Measurements from ENCODE around the gene CHADL. TPM values are rescaled to one million over a fixed set of nuclear protein-coding genes. Genes with fewer than 3 reads are reported as not detected.

CHADL gene
- total RNA-seq (under 1 TPM; 0.83 to 0.85 TPM), polyA plus RNA-seq (1 to 10 TPM in 2 of 3 donors, under 1 TPM in 1; 0.49 to 1.7 (median 1.3) TPM), total RNA-seq (0 to 1.7 (median 1.2) reads per million in 6 experiments)

- DNase-seq (no peak), ATAC-seq (no peak)
- Mint-ChIP-seq H3K27ac (peak within 1 kb of the TSS in 5 of 10 donors; percentile 38 to 86 (median 53)), H3K4me3 (peak within 1 kb of the TSS in 1 of 10 donors; percentile 35), H3K36me3 (peaks cover 0 to 4% (median 0%) of the 10 kb centered on the region in 3 donors), H3K9me3 (no peaks in the 10 kb centered on the region), H3K4me1 (peaks cover 3 to 17% (median 5%) of the 10 kb centered on the region in 4 donors), H3K27me3 (no peaks in the 10 kb centered on the region)
- POLR2A ChIA-PET, result no interaction called here
These were observed at the start of gene CHADL for GRCh38 chr22:41240377-41241132. Gene CHADL (minus strand): TSS chr22:41240931. CDS start chr22:41240881, 50 bp downstream.

GRCh38 chr22:41289671-41290070 lies 48.9 kb upstream of the CHADL start:
- Mint-ChIP-seq H3K27ac (peak overlapping the region in 6 of 10 donors; percentile 6 to 72 (median 49)), H3K4me3 (peak overlapping the region in 2 of 10 donors; percentile 19 to 51), H3K27me3 (no peaks in the 10 kb centered on the region), H3K4me1 (peaks cover 3 to 24% (median 17%) of the 10 kb centered on the region in 4 donors), H3K9me3 (no peaks in the 10 kb centered on the region), H3K36me3 (peaks cover 0 to 2% (median 0%) of the 10 kb centered on the region in 3 donors)
- DNase-seq, result no peak
- POLR2A ChIA-PET, result interaction anchor here (0.5 to 1.5 kb wide), 3 partner anchors 8 to 400 kb away, joined by 3 to 4 read pairs (median 4); no protein-coding TSS in a partner anchor
- no peak for ATAC-seq

GRCh38 chr22:41288245-41288946 lies 47.7 kb upstream of the CHADL start:
- Mint-ChIP-seq H3K9me3 (no peaks in the 10 kb centered on the region), H3K27ac (peak overlapping the region; percentile 24 to 91 (median 78)), H3K27me3 (no peaks in the 10 kb centered on the region), H3K4me3 (peak overlapping the region in 9 of 10 donors; percentile 20 to 78 (median 49)), H3K36me3 (peaks cover 0 to 15% (median 2%) of the 10 kb centered on the region in 3 donors), H3K4me1 (peaks cover 5 to 31% (median 21%) of the 10 kb centered on the region in 4 donors)
- DNase-seq, result no peak
- POLR2A ChIA-PET, result interaction anchor here (0.5 to 4.8 kb wide), 6 partner anchors 9 to 560 kb away, joined by 3 to 112 read pairs (median 5); partner anchors contain the start of genes TEF and ZC3H7B
- no peak for ATAC-seq

- peaks cover 0 to 25% (median 2%) of the 10 kb centered on the region in 3 donors for H3K36me3 Mint-ChIP-seq
- H3K4me3 Mint-ChIP-seq, result peak overlapping the region; percentile 90 to 99 (median 96)
- peaks cover 9 to 38% (median 30%) of the 10 kb centered on the region in 4 donors for H3K4me1 Mint-ChIP-seq
- POLR2A ChIA-PET, result interaction anchor here (0.6 to 4.8 kb wide), 21 partner anchors 10 to 1967 kb away, joined by 3 to 112 read pairs (median 5); partner anchors contain the start of genes ACO2, CCDC134, DESI1 and PHF5A
- ATAC-seq (peak; percentile 22 to 26), DNase-seq (peak in 4 of 10 donors; percentile 55 to 73 (median 64))
- no peaks in the 10 kb centered on the region for H3K9me3 Mint-ChIP-seq
- peak overlapping the region; percentile 91 to 100 (median 99) for H3K27ac Mint-ChIP-seq
- no peaks in the 10 kb centered on the region for H3K27me3 Mint-ChIP-seq
These were observed 45.9 kb upstream of the CHADL start for GRCh38 chr22:41286639-41287091.

GRCh38 chr22:41285820-41286638 lies 45.3 kb upstream of the CHADL start, which contains the start of gene RANGAP1:
Gene RANGAP1 (minus strand): TSS chr22:41286187. CDS start chr22:41281044, 5,143 bp downstream.
- Mint-ChIP-seq H3K27me3 (no peaks in the 10 kb centered on the region), H3K36me3 (peaks cover 0 to 31% (median 2%) of the 10 kb centered on the region in 3 donors), H3K4me3 (peak within 1 kb of the TSS; percentile 90 to 99 (median 96)), H3K27ac (peak within 1 kb of the TSS; percentile 91 to 100 (median 99)), H3K9me3 (no peaks in the 10 kb centered on the region), H3K4me1 (peaks cover 12 to 43% (median 36%) of the 10 kb centered on the region in 4 donors)
- peak; percentile 88 to 94 for ATAC-seq
- POLR2A ChIA-PET, result interaction anchor here (0.6 to 4.8 kb wide), 22 partner anchors 10 to 1966 kb away, joined by 3 to 112 read pairs (median 4); partner anchors contain the start of genes ACO2, CCDC134, DESI1 and EP300
- peak; percentile 93 to 99 (median 98) for DNase-seq

GRCh38 chr22:41285441-41285819 lies 44.7 kb upstream of the CHADL start:
- Mint-ChIP-seq H3K27ac (peak overlapping the region; percentile 91 to 100 (median 99)), H3K4me3 (peak overlapping the region; percentile 90 to 99 (median 96)), H3K36me3 (peaks cover 0 to 36% (median 2%) of the 10 kb centered on the region in 3 donors), H3K27me3 (no peaks in the 10 kb centered on the region), H3K4me1 (peaks cover 14 to 47% (median 42%) of the 10 kb centered on the region in 4 donors), H3K9me3 (no peaks in the 10 kb centered on the region)
- POLR2A ChIA-PET, result interaction anchor here (1.0 to 4.8 kb wide), 10 partner anchors 16 to 304 kb away, joined by 3 to 112 read pairs (median 12); partner anchors contain the start of genes ACO2, PHF5A, PMM1 and TEF
- ATAC-seq, result peak; percentile 40 to 52
- peak; percentile 64 to 87 (median 80) for DNase-seq

- no peak for ATAC-seq
- Mint-ChIP-seq H3K27ac (peak overlapping the region in 9 of 10 donors; percentile 43 to 100 (median 99)), H3K36me3 (peaks cover 0 to 46% (median 2%) of the 10 kb centered on the region in 3 donors), H3K4me1 (peaks cover 14 to 47% (median 44%) of the 10 kb centered on the region in 4 donors), H3K27me3 (no peaks in the 10 kb centered on the region), H3K9me3 (no peaks in the 10 kb centered on the region), H3K4me3 (peak overlapping the region in 9 of 10 donors; percentile 16 to 99 (median 95))
- DNase-seq, result no peak
- POLR2A ChIA-PET, result interaction anchor here (0.5 to 4.8 kb wide), 5 partner anchors 17 to 337 kb away, joined by 3 to 112 read pairs (median 3); partner anchors contain the start of genes XRCC6 and ZC3H7B
These were observed 43.7 kb upstream of the CHADL start for GRCh38 chr22:41284465-41284864.

GRCh38 chr22:41280854-41281253 lies 40.1 kb upstream of the CHADL start:
- DNase-seq (no peak), ATAC-seq (no peak)
- Mint-ChIP-seq H3K36me3 (peaks cover 0 to 79% (median 11%) of the 10 kb centered on the region in 3 donors), H3K27ac (peak overlapping the region in 3 of 10 donors; percentile 3 to 57 (median 43)), H3K9me3 (no peaks in the 10 kb centered on the region), H3K4me3 (no peak overlapping the region), H3K4me1 (peaks cover 13 to 39% (median 32%) of the 10 kb centered on the region in 4 donors), H3K27me3 (no peaks in the 10 kb centered on the region)
- POLR2A ChIA-PET, result interaction anchor here (1.0 kb wide), 1 partner anchor 22 kb away, joined by 3 read pairs; no protein-coding TSS in a partner anchor

GRCh38 chr22:41280065-41280464 lies 39.3 kb upstream of the CHADL start:
- H3K27ac Mint-ChIP-seq, result peak overlapping the region in 2 of 10 donors; percentile 21 to 62
- ATAC-seq, result no peak
- H3K27me3 Mint-ChIP-seq, result no peaks in the 10 kb centered on the region
- no peak for DNase-seq
- POLR2A ChIA-PET, result no interaction called here
- no peaks in the 10 kb centered on the region for H3K9me3 Mint-ChIP-seq
- H3K36me3 Mint-ChIP-seq, result peaks cover 0 to 87% (median 11%) of the 10 kb centered on the region in 3 donors
- peaks cover 14 to 38% (median 27%) of the 10 kb centered on the region in 4 donors for H3K4me1 Mint-ChIP-seq
- no peak overlapping the region for H3K4me3 Mint-ChIP-seq

- DNase-seq (no peak), ATAC-seq (no peak)
- Mint-ChIP-seq H3K9me3 (no peaks in the 10 kb centered on the region), H3K36me3 (peaks cover 0 to 91% (median 17%) of the 10 kb centered on the region in 3 donors), H3K27ac (peak overlapping the region in 1 of 10 donors; percentile 75), H3K4me1 (peaks cover 0 to 9% (median 1%) of the 10 kb centered on the region in 4 donors), H3K27me3 (no peaks in the 10 kb centered on the region), H3K4me3 (no peak overlapping the region)
- POLR2A ChIA-PET, result no interaction called here
These were observed 34.1 kb upstream of the CHADL start for GRCh38 chr22:41274856-41275255.

GRCh38 chr22:41273128-41273527 lies 32.4 kb upstream of the CHADL start:
- Mint-ChIP-seq H3K27ac (peak overlapping the region in 2 of 10 donors; percentile 45 to 56), H3K4me3 (no peak overlapping the region), H3K4me1 (peaks cover 0 to 11% (median under 1%) of the 10 kb centered on the region in 4 donors), H3K36me3 (peaks cover 0 to 86% (median 14%) of the 10 kb centered on the region in 3 donors), H3K9me3 (no peaks in the 10 kb centered on the region), H3K27me3 (no peaks in the 10 kb centered on the region)
- POLR2A ChIA-PET, result no interaction called here
- no peak for DNase-seq
- ATAC-seq, result no peak

All from naive thymus-derived CD8-positive, alpha-beta T cell (primary cell).